Adipocyte (in vitro differentiated cells): ENCODE data around the gene SFSWAP.

Source experiments
- DNase-seq: peaks from one replicate; pipeline ENCODE4 v3.0.0-alpha.2; 2015; ENCODE audit warnings: low read depth
- H3K27me3 ChIP-seq: replicated peaks from 2 replicates; pipeline ENCODE4 v1.7.0; 2013; ENCODE audit warnings: mild to moderate bottlenecking, low read length, moderate library complexity; ENCODE audit not compliant: control insufficient read depth, insufficient read depth
- H3K36me3 ChIP-seq: 2 replicates; pipeline ENCODE4 v1.7.0; 2013; ENCODE audit warnings: low read length, mild to moderate bottlenecking, moderate library complexity; ENCODE audit not compliant: control insufficient read depth, insufficient read depth, severe bottlenecking
- H3K4me1 ChIP-seq: 2 replicates; pipeline ENCODE4 v1.7.0; 2013; ENCODE audit warnings: mild to moderate bottlenecking, low read length, moderate library complexity; ENCODE audit not compliant: control insufficient read depth, insufficient read depth
- H3K4me3 ChIP-seq: 2 replicates; pipeline ENCODE4 v1.7.0; 2013; ENCODE audit warnings: mild to moderate bottlenecking, low read length, moderate library complexity
- H3K9ac ChIP-seq: 2 replicates; pipeline ENCODE4 v1.7.0; 2013; ENCODE audit warnings: mild to moderate bottlenecking, low read length, moderate library complexity
- H3K9me3 ChIP-seq: 2 replicates; pipeline ENCODE4 v1.7.0; 2013; ENCODE audit warnings: mild to moderate bottlenecking, low read length, moderate library complexity; ENCODE audit not compliant: control insufficient read depth

Gene SFSWAP

GRCh38 chr12:131784909-131785762 is 74.2 kb downstream of the SFSWAP start:
- DNase-seq, result no peak
- no peak overlapping the region for H3K9ac ChIP-seq
- no peak overlapping the region for H3K4me3 ChIP-seq
- H3K27me3 ChIP-seq, result no peaks in the 10 kb centered on the region
- no peaks in the 10 kb centered on the region for H3K9me3 ChIP-seq
- peaks cover 5% of the 10 kb centered on the region for H3K4me1 ChIP-seq
- peaks cover 69% of the 10 kb centered on the region for H3K36me3 ChIP-seq

- Histone ChIP-seq H3K4me1 (peaks cover 5% of the 10 kb centered on the region), H3K27me3 (no peaks in the 10 kb centered on the region), H3K4me3 (no peak overlapping the region), H3K9ac (no peak overlapping the region), H3K36me3 (peaks cover 69% of the 10 kb centered on the region), H3K9me3 (peaks cover 4% of the 10 kb centered on the region)
- no peak for DNase-seq
These were observed 75.0 kb downstream of the SFSWAP start for GRCh38 chr12:131785763-131786330.

GRCh38 chr12:131786331-131786730 is 75.4 kb downstream of the SFSWAP start:
- Histone ChIP-seq H3K36me3 (peaks cover 69% of the 10 kb centered on the region), H3K9me3 (peaks cover 6% of the 10 kb centered on the region), H3K4me3 (no peak overlapping the region), H3K4me1 (peaks cover 5% of the 10 kb centered on the region), H3K27me3 (no peaks in the 10 kb centered on the region), H3K9ac (no peak overlapping the region)
- DNase-seq, result no peak

- peaks cover 68% of the 10 kb centered on the region for H3K36me3 ChIP-seq
These were observed 76.3 kb downstream of the SFSWAP start for GRCh38 chr12:131787143-131787660.

GRCh38 chr12:131788070-131788469 is 77.2 kb downstream of the SFSWAP start:
- DNase-seq, result no peak
- Histone ChIP-seq H3K36me3 (peaks cover 72% of the 10 kb centered on the region), H3K4me1 (peaks cover 7% of the 10 kb centered on the region)

More at GRCh38 chr12:131787143-131787660, 76.3 kb downstream of the SFSWAP start:
- DNase-seq, result no peak
- H3K4me3 ChIP-seq, result no peak overlapping the region
- H3K27me3 ChIP-seq, result no peaks in the 10 kb centered on the region
- H3K9ac ChIP-seq, result no peak overlapping the region
- H3K9me3 ChIP-seq, result peaks cover 6% of the 10 kb centered on the region
- H3K4me1 ChIP-seq, result peaks cover 5% of the 10 kb centered on the region

GRCh38 chr12:131789638-131790037 is 78.7 kb downstream of the SFSWAP start:
- Histone ChIP-seq H3K9me3 (peaks cover 6% of the 10 kb centered on the region), H3K9ac (no peak overlapping the region), H3K27me3 (no peaks in the 10 kb centered on the region), H3K36me3 (peaks cover 73% of the 10 kb centered on the region), H3K4me1 (peaks cover 6% of the 10 kb centered on the region), H3K4me3 (no peak overlapping the region)
- no peak for DNase-seq

More at GRCh38 chr12:131788070-131788469, 77.2 kb downstream of the SFSWAP start:
- H3K9me3 ChIP-seq, result peaks cover 6% of the 10 kb centered on the region
- no peak overlapping the region for H3K4me3 ChIP-seq
- no peaks in the 10 kb centered on the region for H3K27me3 ChIP-seq
- H3K9ac ChIP-seq, result no peak overlapping the region

GRCh38 chr12:131793243-131794022 is 82.5 kb downstream of the SFSWAP start:
- no peak for DNase-seq
- H3K9me3 ChIP-seq, result peaks cover 6% of the 10 kb centered on the region
- H3K36me3 ChIP-seq, result peaks cover 46% of the 10 kb centered on the region
- no peak overlapping the region for H3K9ac ChIP-seq
- H3K4me3 ChIP-seq, result no peak overlapping the region
- H3K27me3 ChIP-seq, result no peaks in the 10 kb centered on the region
- peaks cover 6% of the 10 kb centered on the region for H3K4me1 ChIP-seq

- Histone ChIP-seq H3K27me3 (no peaks in the 10 kb centered on the region), H3K4me1 (peaks cover 6% of the 10 kb centered on the region), H3K9ac (no peak overlapping the region), H3K36me3 (peaks cover 42% of the 10 kb centered on the region), H3K4me3 (no peak overlapping the region), H3K9me3 (peaks cover 6% of the 10 kb centered on the region)
- no peak for DNase-seq
These were observed 83.2 kb downstream of the SFSWAP start for GRCh38 chr12:131794061-131794460.

GRCh38 chr12:131794573-131794972 is 83.7 kb downstream of the SFSWAP start:
- Histone ChIP-seq H3K36me3 (peaks cover 47% of the 10 kb centered on the region), H3K9me3 (peaks cover 6% of the 10 kb centered on the region), H3K27me3 (no peaks in the 10 kb centered on the region), H3K4me3 (no peak overlapping the region), H3K9ac (no peak overlapping the region), H3K4me1 (peaks cover 6% of the 10 kb centered on the region)
- DNase-seq, result no peak

GRCh38 chr12:131795064-131795463 is 84.2 kb downstream of the SFSWAP start:
- no peak for DNase-seq
- Histone ChIP-seq H3K4me1 (peaks cover 6% of the 10 kb centered on the region), H3K36me3 (peaks cover 47% of the 10 kb centered on the region), H3K9ac (no peak overlapping the region), H3K9me3 (peaks cover 6% of the 10 kb centered on the region), H3K4me3 (no peak overlapping the region), H3K27me3 (no peaks in the 10 kb centered on the region)
